A549 (cell line): ENCODE data around the gene TRABD2B. TPM values are rescaled to one million over a fixed set of nuclear protein-coding genes. Genes with fewer than 3 reads are reported as not detected.

Source experiments
- ATAC-seq, 2 experiments: fragments of 200-7000 bp in 1 of 2; fragments of >200 bp in 1 of 2; cut with Nextera tagmentation in 1 of 2; cut with Tn5 transposase in 1 of 2; 3 replicates each; pipeline versions ENCODE4 v1.8.0 to v1.9.1; 2018 to 2020; ENCODE audit warnings: mild to moderate bottlenecking in 1 of 2, moderate library complexity in 1 of 2
- CTCF ChIA-PET: fragments of 300-600 bp; sonication (Branson Sonifier 250); formaldehyde crosslinking; extraction: SDS; loops from one replicate; lab custom pipeline; 2021; ENCODE audit warnings: antibody characterized with exemption, inconsistent platforms; lab: Yijun Ruan, JAX
- POLR2A ChIA-PET: fragments of 350-600 bp; formaldehyde crosslinking; extraction: SDS; loops from one replicate; lab custom pipeline; 2021; ENCODE audit warnings: antibody characterized with exemption, inconsistent platforms; lab: Yijun Ruan, JAX
- DNase-seq, 2 experiments: peaks; one replicate each; pipeline versions ENCODE4 v3.0.0 to v3.0.0-alpha.2; 2011 to 2016; ENCODE audit warnings: low read depth in 1 of 2, low spot score in 1 of 2
- FAIRE-seq: peaks from 2 replicates; lab custom pipeline; 2011; peaks lifted over from hg19 to GRCh38; lab: Jason Lieb, UNC
- H3K27ac ChIP-seq, 2 experiments: fragments of >200 bp; sonication (Bioruptor Twin); formaldehyde crosslinking; 3 replicates each; pipeline ENCODE4 v1.5.1; 2016 to 2017
- H3K4me1 ChIP-seq: fragments of >200 bp; sonication (Bioruptor Twin); formaldehyde crosslinking; 3 replicates; pipeline ENCODE4 v1.6.1; 2016
- H3K4me2 ChIP-seq: fragments of >200 bp; sonication (Bioruptor Twin); formaldehyde crosslinking; 3 replicates; pipeline ENCODE4 v1.6.1; 2016
- H3K4me3 ChIP-seq: fragments of >200 bp; sonication (Bioruptor Twin); formaldehyde crosslinking; 3 replicates; pipeline ENCODE4 v1.5.1; 2016
- H3K9me3 ChIP-seq: fragments of >200 bp; sonication (Bioruptor Twin); formaldehyde crosslinking; 3 replicates; pipeline ENCODE4 v1.6.1; 2016
- CHD4 ChIP-seq: fragments of 200-600 bp; sonication (generic); IDR thresholded peaks from 2 replicates; pipeline ENCODE4 v1.6.1; 2016; ENCODE audit warnings: antibody characterized with exemption, mild to moderate bottlenecking, borderline replicate concordance
- CTCF ChIP-seq: fragments of >200 bp; sonication (Bioruptor Twin); formaldehyde crosslinking; IDR thresholded peaks from 3 replicates; pipeline ENCODE4 v1.5.1; 2016
- ESRRA ChIP-seq: fragments of 150-350 bp; IDR thresholded peaks from 2 replicates; pipeline ENCODE4 v1.6.1; 2014; ENCODE audit warnings: mild to moderate bottlenecking, low read length, borderline replicate concordance
- FOSB ChIP-seq: fragments of 250-450 bp; sonication (Bioruptor Pico); IDR thresholded peaks from 2 replicates; pipeline ENCODE4 v1.5.0; 2020; ENCODE audit warnings: mild to moderate bottlenecking, moderate library complexity
- FOXS1 ChIP-seq: fragments of 250-450 bp; sonication (Bioruptor Pico); IDR thresholded peaks from 2 replicates; pipeline ENCODE4 v1.5.0; 2020; ENCODE audit warnings: mild to moderate bottlenecking, moderate library complexity
- HDAC2 ChIP-seq: fragments of 200-600 bp; sonication (generic); IDR thresholded peaks from 2 replicates; pipeline ENCODE4 v1.6.1; 2016
- HOXA7 ChIP-seq: fragments of 250-450 bp; sonication (Bioruptor Pico); IDR thresholded peaks from 2 replicates; pipeline ENCODE4 v1.5.0; 2020; ENCODE audit warnings: mild to moderate bottlenecking, moderate library complexity
- HOXB5 ChIP-seq: fragments of 250-450 bp; sonication (Bioruptor Pico); IDR thresholded peaks from 2 replicates; pipeline ENCODE4 v1.5.0; 2020; ENCODE audit warnings: mild to moderate bottlenecking, moderate library complexity
- JUNB ChIP-seq: fragments of >200 bp; sonication (Bioruptor Twin); formaldehyde crosslinking; IDR thresholded peaks from 2 replicates; pipeline ENCODE4 v1.6.1; 2016
- KDM1A ChIP-seq: fragments of 200-600 bp; sonication (generic); IDR thresholded peaks from 2 replicates; pipeline ENCODE4 v1.6.1; 2016; ENCODE audit warnings: low read depth, mild to moderate bottlenecking
- MAZ ChIP-seq: fragments of 150-350 bp; IDR thresholded peaks from 2 replicates; pipeline ENCODE4 v1.6.1; 2014; ENCODE audit warnings: antibody characterized with exemption, low read depth, low read length, borderline replicate concordance
- NR3C1 ChIP-seq: fragments of >200 bp; sonication (Bioruptor Twin); formaldehyde crosslinking; IDR thresholded peaks from 3 replicates; pipeline ENCODE4 v1.6.1; 2017
- POLR2A ChIP-seq: IDR thresholded peaks from 2 replicates; pipeline ENCODE4 v1.6.1; 2012; ENCODE audit warnings: mild to moderate bottlenecking, low read length
- RCOR1 ChIP-seq: fragments of 150-350 bp; IDR thresholded peaks from 2 replicates; pipeline ENCODE4 v1.6.1; 2014; ENCODE audit warnings: antibody characterized with exemption, low read length, low read depth
- ZFP36 ChIP-seq: fragments of 450-650 bp; IDR thresholded peaks from 2 replicates; pipeline ENCODE4 v1.6.1; 2014; ENCODE audit warnings: borderline replicate concordance; ENCODE audit not compliant: partially characterized antibody
- WGBS: methylation state at CpG from one replicate; pipeline ENCODE4 v1.1.6; 2017; ENCODE audit errors: missing lambda C conversion rate; 5-methylcytosine and 5-hydroxymethylcytosine counted together
- polyA plus RNA-seq, 4 experiments: library from polyadenylated mRNA; depleted of rRNA in 3 of 4; stranded (reverse); fragments of >200 nt; fragmentation: RNase III in 1 of 4; extraction: RNeasy Plus Mini Kit Qiagen cat#74134 plus additional on column Dnase treatment in 1 of 4; gene quantifications; 2 replicates in 3 of 4; 3 replicates in 1 of 4; pipeline ENCODE4 v1.2.3, GENCODE V29; 2011 to 2017

TRABD2B gene
- polyA plus RNA-seq, 2 of the 4 experiments (the other 2 are of a cell fraction), result 0.04 to 0.21 TPM

GRCh38 chr1:47852006-47852718 lies 145.0 kb downstream of the TRABD2B start (continued):
- no peak for TF ChIP-seq FOSB (CRISPR knock-in tag)
- TF ChIP-seq KDM1A, result no peak
- no peak for TF ChIP-seq ESRRA
- TF ChIP-seq HDAC2, result no peak
- TF ChIP-seq CTCF, result no peak
- no peak for TF ChIP-seq NR3C1
- TF ChIP-seq HOXA7 (CRISPR knock-in tag), result no peak
- TF ChIP-seq, all 56 proteins: peak for 0

GRCh38 chr1:47850451-47850850 lies 146.7 kb downstream of the TRABD2B start:
- WGBS, result 48% methylated on average over 4 of the region's 4 CpGs
- Histone ChIP-seq H3K4me1 (no peaks in the 10 kb centered on the region), H3K27ac (no peak overlapping the region)
- DNase-seq (no peak), ATAC-seq (no peak)
- TF ChIP-seq CHD4, result no peak
- TF ChIP-seq KDM1A, result no peak
- no peak for TF ChIP-seq CTCF
- TF ChIP-seq, all 56 proteins: peak for 0
- CTCF ChIA-PET, result no interaction called here
- POLR2A ChIA-PET, result no interaction called here
- Histone ChIP-seq H3K4me2 (no peak overlapping the region), H3K4me3 (no peak overlapping the region), H3K9me3 (no peaks in the 10 kb centered on the region)
- no peak for FAIRE-seq

- H3K4me3 ChIP-seq, result no peak overlapping the region
- ChIA-PET CTCF (no interaction called here), POLR2A (no interaction called here)
- ATAC-seq, result no peak
- TF ChIP-seq ZFP36 (no peak), HOXB5 (CRISPR knock-in tag) (no peak), FOXS1 (no peak), POLR2A (no peak), MAZ (no peak), JUNB (no peak), CHD4 (no peak), RCOR1 (no peak)
- no peak overlapping the region for H3K27ac ChIP-seq
- FAIRE-seq, result no peak
- 40% methylated on average over 2 of the region's 5 CpGs for WGBS
- H3K4me1 ChIP-seq, result no peaks in the 10 kb centered on the region
- H3K9me3 ChIP-seq, result no peaks in the 10 kb centered on the region
- no peak overlapping the region for H3K4me2 ChIP-seq
- DNase-seq, result no peak
Measured at GRCh38 chr1:47849591-47850261, 147.5 kb downstream of the TRABD2B start.

- ChIA-PET CTCF (no interaction called here), POLR2A (no interaction called here)
- no peak for ATAC-seq
- Histone ChIP-seq H3K27ac (no peak overlapping the region), H3K4me2 (no peak overlapping the region), H3K4me3 (no peak overlapping the region), H3K4me1 (no peaks in the 10 kb centered on the region), H3K9me3 (no peaks in the 10 kb centered on the region)
- no peak for TF ChIP-seq FOSB (CRISPR knock-in tag)
- DNase-seq, result no peak
- 44% methylated on average over 4 of the region's 4 CpGs for WGBS
- no peak for FAIRE-seq
Measured at GRCh38 chr1:47849005-47849521, 148.1 kb downstream of the TRABD2B start.
